Neutrophil (primary cell): Measurements from ENCODE around the gene ELL.

ENCODE experiments used
- H3K27ac ChIP-seq: fragments of 200-600 bp; sonication (generic); 2 replicates; pipeline ENCODE4 v1.5.1; 2016; ENCODE audit warnings: mild to moderate bottlenecking, moderate library complexity
- H3K27me3 ChIP-seq: fragments of 200-600 bp; sonication (generic); 2 replicates; pipeline ENCODE4 v1.6.0; 2016; ENCODE audit warnings: mild to moderate bottlenecking
- H3K36me3 ChIP-seq: fragments of 200-600 bp; sonication (generic); 2 replicates; pipeline ENCODE4 v1.5.1; 2017
- H3K4me1 ChIP-seq, 2 experiments: fragments of 200-600 bp in 1 of 2; sonication (generic) in 1 of 2; 1 replicate in 1 of 2; 2 replicates in 1 of 2; pipeline versions ENCODE4 v1.5.1 to v1.6.1; 2013 to 2016; ENCODE audit warnings: low read depth in 1 of 2, low read length in 1 of 2, mild to moderate bottlenecking in 1 of 2, moderate library complexity in 1 of 2; ENCODE audit not compliant: control insufficient read depth in 1 of 2, insufficient read depth in 1 of 2
- H3K4me3 ChIP-seq, 2 experiments: fragments of 200-600 bp in 1 of 2; sonication (generic) in 1 of 2; 1 replicate in 1 of 2; 2 replicates in 1 of 2; pipeline ENCODE4 v1.5.1; 2013 to 2016; ENCODE audit warnings: low read depth in 1 of 2, low read length in 1 of 2, mild to moderate bottlenecking in 1 of 2, moderate library complexity in 1 of 2
- H3K9me3 ChIP-seq: fragments of 200-600 bp; sonication (generic); 2 replicates; pipeline ENCODE4 v1.5.1; 2016
- TF ChIP-seq, protein P1 (sequence below): fragments of 200-600 bp; sonication (generic); IDR thresholded peaks from 2 replicates; pipeline ENCODE4 v1.5.1; 2016; ENCODE audit warnings: antibody characterized with exemption

The ELL gene

DNA sequence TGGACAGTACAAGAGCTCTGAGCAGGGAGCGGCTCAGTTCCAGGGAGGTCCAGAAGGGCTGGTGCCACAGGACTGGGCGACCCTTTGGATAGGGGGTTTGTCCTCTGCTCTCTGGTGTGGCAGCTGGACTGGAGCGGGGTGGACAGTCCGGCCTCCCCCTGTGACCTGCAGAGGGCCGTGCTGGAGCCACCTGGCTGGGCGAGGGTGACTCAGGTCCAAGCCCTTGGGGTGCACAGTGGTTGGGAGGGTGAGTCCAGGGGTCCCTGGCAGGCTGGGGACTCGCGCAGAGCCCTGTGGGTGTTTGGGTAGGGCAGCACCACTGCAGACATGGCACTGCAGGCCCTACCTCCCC lies 95.5 kb downstream of the ELL start:
- H3K36me3 ChIP-seq: no peaks in the 10 kb centered on the region
- peaks cover 58% of the 10 kb centered on the region for H3K27me3 ChIP-seq
- H3K27ac ChIP-seq: no peak overlapping the region
- TF ChIP-seq, protein P1, sequence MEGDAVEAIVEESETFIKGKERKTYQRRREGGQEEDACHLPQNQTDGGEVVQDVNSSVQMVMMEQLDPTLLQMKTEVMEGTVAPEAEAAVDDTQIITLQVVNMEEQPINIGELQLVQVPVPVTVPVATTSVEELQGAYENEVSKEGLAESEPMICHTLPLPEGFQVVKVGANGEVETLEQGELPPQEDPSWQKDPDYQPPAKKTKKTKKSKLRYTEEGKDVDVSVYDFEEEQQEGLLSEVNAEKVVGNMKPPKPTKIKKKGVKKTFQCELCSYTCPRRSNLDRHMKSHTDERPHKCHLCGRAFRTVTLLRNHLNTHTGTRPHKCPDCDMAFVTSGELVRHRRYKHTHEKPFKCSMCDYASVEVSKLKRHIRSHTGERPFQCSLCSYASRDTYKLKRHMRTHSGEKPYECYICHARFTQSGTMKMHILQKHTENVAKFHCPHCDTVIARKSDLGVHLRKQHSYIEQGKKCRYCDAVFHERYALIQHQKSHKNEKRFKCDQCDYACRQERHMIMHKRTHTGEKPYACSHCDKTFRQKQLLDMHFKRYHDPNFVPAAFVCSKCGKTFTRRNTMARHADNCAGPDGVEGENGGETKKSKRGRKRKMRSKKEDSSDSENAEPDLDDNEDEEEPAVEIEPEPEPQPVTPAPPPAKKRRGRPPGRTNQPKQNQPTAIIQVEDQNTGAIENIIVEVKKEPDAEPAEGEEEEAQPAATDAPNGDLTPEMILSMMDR: no peak
- H3K4me3 ChIP-seq: no peak overlapping the region
- no peaks in the 10 kb centered on the region for H3K9me3 ChIP-seq
- H3K4me1 ChIP-seq: peaks cover 5 to 14% of the 10 kb centered on the region in 2 experiments

GRCh38 chr19:18425515-18426415 lies 96.1 kb downstream of the ELL start:
- TF ChIP-seq, protein P1: no peak
- no peaks in the 10 kb centered on the region for H3K9me3 ChIP-seq
- no peak overlapping the region for H3K27ac ChIP-seq
- no peaks in the 10 kb centered on the region for H3K36me3 ChIP-seq
- no peak overlapping the region for H3K4me3 ChIP-seq
- H3K27me3 ChIP-seq: peaks cover 60% of the 10 kb centered on the region
- H3K4me1 ChIP-seq: peaks cover 5 to 14% of the 10 kb centered on the region in 2 experiments

DNA sequence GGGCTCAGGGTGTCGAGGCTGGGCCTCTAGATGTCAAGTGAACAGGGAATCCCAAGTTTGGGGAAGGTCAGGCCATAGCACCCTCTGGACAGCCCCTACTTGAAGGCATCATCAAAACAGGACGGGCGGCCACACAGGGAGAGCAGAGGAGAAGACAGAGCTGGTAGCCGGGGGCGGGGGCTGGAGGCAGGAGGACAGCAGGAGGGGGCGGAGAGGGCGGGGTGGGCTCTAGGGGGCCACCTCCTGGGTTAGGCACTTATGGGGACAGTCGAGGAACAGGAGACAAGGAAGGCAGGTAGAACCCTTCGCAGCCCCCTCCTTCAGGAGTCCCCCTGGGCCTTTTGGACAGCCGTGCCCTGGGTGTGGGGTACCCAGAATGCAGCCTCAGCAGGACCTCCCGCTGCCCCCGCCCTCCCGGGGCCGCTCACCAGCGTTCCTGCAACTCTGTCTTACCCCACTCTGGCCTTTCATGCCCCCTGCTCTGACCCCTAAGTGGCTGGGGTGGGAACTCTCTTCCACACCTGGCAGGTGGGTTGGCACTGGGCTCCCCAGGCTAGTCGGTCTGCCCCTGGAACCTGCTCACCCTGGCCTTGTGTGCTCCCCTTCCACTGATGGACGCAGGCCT lies 96.9 kb downstream of the ELL start:
- no peaks in the 10 kb centered on the region for H3K9me3 ChIP-seq
- TF ChIP-seq, protein P1: no peak
- H3K27me3 ChIP-seq: peaks cover 60% of the 10 kb centered on the region
- peaks cover 8 to 17% of the 10 kb centered on the region in 2 experiments for H3K4me1 ChIP-seq
- no peaks in the 10 kb centered on the region for H3K36me3 ChIP-seq
- H3K27ac ChIP-seq: no peak overlapping the region
- no peak overlapping the region for H3K4me3 ChIP-seq

DNA sequence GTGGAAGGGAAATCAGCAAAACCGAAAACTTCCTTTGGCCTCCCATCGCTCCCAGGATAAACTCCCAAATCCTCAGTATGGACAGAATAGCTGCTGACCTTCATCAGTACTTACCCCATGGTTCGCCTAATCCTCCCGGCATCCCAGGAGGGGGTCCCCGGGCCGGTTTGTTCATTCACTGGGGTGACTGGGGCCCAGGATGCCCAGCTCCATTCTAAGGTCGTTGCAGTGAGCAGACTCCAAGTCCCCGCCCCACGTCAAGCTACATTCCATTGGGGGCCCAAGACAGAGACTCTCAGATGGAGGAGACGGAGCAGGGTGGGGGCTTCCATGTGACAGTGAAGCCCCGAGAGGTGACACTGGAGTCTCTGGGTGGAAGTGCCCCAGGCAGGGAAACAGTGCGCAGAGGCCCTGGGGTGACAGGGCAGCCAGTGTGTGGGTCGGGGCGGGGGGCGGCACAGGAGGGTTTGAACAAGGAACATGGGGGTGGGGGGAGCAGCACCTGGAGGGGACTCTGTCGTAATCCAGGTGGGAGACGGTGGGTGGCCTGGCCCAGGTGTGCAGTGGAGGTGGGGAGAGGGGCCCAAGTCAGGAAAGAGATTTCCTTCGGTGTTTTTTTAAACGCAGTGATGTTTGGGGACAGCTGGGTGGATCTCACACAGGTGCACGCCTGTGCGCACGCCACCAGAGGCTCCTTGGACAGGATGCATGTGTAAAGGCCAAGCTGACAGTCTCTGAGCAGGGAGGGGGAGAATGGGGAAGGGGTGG lies 97.6 kb downstream of the ELL start:
- Histone ChIP-seq H3K4me3 (no peak overlapping the region), H3K9me3 (no peaks in the 10 kb centered on the region), H3K27me3 (peaks cover 60% of the 10 kb centered on the region), H3K4me1 (peaks cover 12 to 15% of the 10 kb centered on the region in 2 experiments), H3K27ac (no peak overlapping the region), H3K36me3 (no peaks in the 10 kb centered on the region)
- TF ChIP-seq, protein P1: no peak

GRCh38 chr19:18423258-18424020 lies 98.4 kb downstream of the ELL start:
- H3K27ac ChIP-seq: no peak overlapping the region
- no peaks in the 10 kb centered on the region for H3K36me3 ChIP-seq
- H3K9me3 ChIP-seq: no peaks in the 10 kb centered on the region
- H3K4me1 ChIP-seq: peaks cover 13 to 14% of the 10 kb centered on the region in 2 experiments
- H3K4me3 ChIP-seq: no peak overlapping the region
- peaks cover 60% of the 10 kb centered on the region for H3K27me3 ChIP-seq
- TF ChIP-seq, protein P1: no peak
